ENCODE results near the gene LGR6. TPM values are rescaled to one million over a fixed set of nuclear protein-coding genes. Genes with fewer than 3 reads are reported as not detected.

Gene LGR6
- total RNA-seq, 6 donors from 2014 or later, result 0.46 to 5.2 (median 1.1) TPM

DNA sequence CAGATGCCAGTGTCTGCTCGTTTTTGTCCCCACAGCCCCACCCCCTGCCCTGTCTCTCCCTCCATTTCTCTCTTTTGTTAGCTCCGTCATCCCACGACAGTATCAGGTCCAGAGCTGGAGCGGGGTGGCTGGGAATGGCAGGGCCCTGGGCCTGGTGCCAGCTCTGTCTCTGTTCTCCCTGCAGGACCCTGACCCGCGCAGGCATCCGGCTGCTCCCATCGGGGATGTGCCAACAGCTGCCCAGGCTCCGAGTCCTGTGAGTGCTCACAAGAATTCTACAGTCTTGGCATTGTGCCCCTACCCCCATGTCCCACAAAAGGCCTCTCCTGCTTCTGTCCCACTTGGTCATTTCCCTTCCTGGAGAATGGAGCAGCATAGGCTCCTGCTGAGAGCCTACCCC is 110.8 kb downstream of the LGR6 start:
- Histone ChIP-seq H3K36me3 (no peaks in the 10 kb centered on the region), H3K27me3 (no peaks in the 10 kb centered on the region), H3K9me3 (no peaks in the 10 kb centered on the region), H3K27ac (no peak overlapping the region), H3K4me3 (no peak overlapping the region), H3K4me1 (no peaks in the 10 kb centered on the region)
- WGBS, 2 donors, result 64 to 71% methylated on average over 9 of the region's 9 CpGs
- TF ChIP-seq EP300 (IDR thresholded peaks at IDR 0.05), result no peak
- TF ChIP-seq POLR2A (IDR thresholded peaks at IDR 0.05), result no peak
- TF ChIP-seq, protein P1, sequence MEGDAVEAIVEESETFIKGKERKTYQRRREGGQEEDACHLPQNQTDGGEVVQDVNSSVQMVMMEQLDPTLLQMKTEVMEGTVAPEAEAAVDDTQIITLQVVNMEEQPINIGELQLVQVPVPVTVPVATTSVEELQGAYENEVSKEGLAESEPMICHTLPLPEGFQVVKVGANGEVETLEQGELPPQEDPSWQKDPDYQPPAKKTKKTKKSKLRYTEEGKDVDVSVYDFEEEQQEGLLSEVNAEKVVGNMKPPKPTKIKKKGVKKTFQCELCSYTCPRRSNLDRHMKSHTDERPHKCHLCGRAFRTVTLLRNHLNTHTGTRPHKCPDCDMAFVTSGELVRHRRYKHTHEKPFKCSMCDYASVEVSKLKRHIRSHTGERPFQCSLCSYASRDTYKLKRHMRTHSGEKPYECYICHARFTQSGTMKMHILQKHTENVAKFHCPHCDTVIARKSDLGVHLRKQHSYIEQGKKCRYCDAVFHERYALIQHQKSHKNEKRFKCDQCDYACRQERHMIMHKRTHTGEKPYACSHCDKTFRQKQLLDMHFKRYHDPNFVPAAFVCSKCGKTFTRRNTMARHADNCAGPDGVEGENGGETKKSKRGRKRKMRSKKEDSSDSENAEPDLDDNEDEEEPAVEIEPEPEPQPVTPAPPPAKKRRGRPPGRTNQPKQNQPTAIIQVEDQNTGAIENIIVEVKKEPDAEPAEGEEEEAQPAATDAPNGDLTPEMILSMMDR (IDR thresholded peaks at IDR 0.05), result no peak
- TF ChIP-seq POLR2AphosphoS5 (IDR thresholded peaks at IDR 0.05), result no peak
- DNase-seq (peak in 1 of 2 donors; percentile 60), ATAC-seq (ENCODE audit: low FRiP score in 2 of 2) (no peak)

- ATAC-seq (ENCODE audit: low FRiP score in 2 of 2) (no peak), DNase-seq (no peak)
- Histone ChIP-seq H3K4me3 (no peak overlapping the region), H3K27ac (no peak overlapping the region), H3K36me3 (no peaks in the 10 kb centered on the region), H3K4me1 (no peaks in the 10 kb centered on the region), H3K27me3 (no peaks in the 10 kb centered on the region), H3K9me3 (no peaks in the 10 kb centered on the region)
- TF ChIP-seq POLR2AphosphoS5 (IDR thresholded peaks at IDR 0.05), result no peak
- no peak for TF ChIP-seq POLR2A (IDR thresholded peaks at IDR 0.05)
- TF ChIP-seq EP300 (IDR thresholded peaks at IDR 0.05), result no peak
- TF ChIP-seq, protein P1 (IDR thresholded peaks at IDR 0.05), result no peak
- 57 to 59% methylated on average over 1 of the region's 1 CpG for WGBS, 2 donors
These were observed 111.6 kb downstream of the LGR6 start for GRCh38 chr1:202305168-202305567.

- H3K9me3 ChIP-seq, result no peaks in the 10 kb centered on the region
- H3K27me3 ChIP-seq, result no peaks in the 10 kb centered on the region
- H3K4me1 ChIP-seq, result peaks cover 0 to under 1% (median under 1%) of the 10 kb centered on the region in 4 donors
- no peaks in the 10 kb centered on the region for H3K36me3 ChIP-seq
- whole genome bisulfite sequencing, 2 donors, result 79 to 86% methylated on average over 5 to 9 of the region's 9 CpGs
- ATAC-seq (ENCODE audit: low FRiP score in 2 of 2) (no peak), DNase-seq (peak in 1 of 2 donors; percentile 29)
- no peak overlapping the region for H3K4me3 ChIP-seq
- no peak for TF ChIP-seq POLR2AphosphoS5 (IDR thresholded peaks at IDR 0.05)
- no peak for TF ChIP-seq EP300 (IDR thresholded peaks at IDR 0.05)
- TF ChIP-seq POLR2A (IDR thresholded peaks at IDR 0.05), result no peak
- TF ChIP-seq, protein P1 (IDR thresholded peaks at IDR 0.05), result no peak
- no peak overlapping the region for H3K27ac ChIP-seq
These were observed 113.1 kb downstream of the LGR6 start for GRCh38 chr1:202306535-202307345.

- H3K36me3 ChIP-seq, result no peaks in the 10 kb centered on the region
- DNase-seq (no peak), ATAC-seq (ENCODE audit: low FRiP score in 2 of 2) (no peak)
- no peaks in the 10 kb centered on the region for H3K9me3 ChIP-seq
- peaks cover 4 to 8% (median 5%) of the 10 kb centered on the region in 4 donors for H3K4me1 ChIP-seq
- H3K27ac ChIP-seq, result no peak overlapping the region
- no peak for TF ChIP-seq EP300 (IDR thresholded peaks at IDR 0.05)
- no peak for TF ChIP-seq POLR2A (IDR thresholded peaks at IDR 0.05)
- TF ChIP-seq, protein P1 (IDR thresholded peaks at IDR 0.05), result no peak
- no peak for TF ChIP-seq POLR2AphosphoS5 (IDR thresholded peaks at IDR 0.05)
- H3K4me3 ChIP-seq, result no peak overlapping the region
- H3K27me3 ChIP-seq, result no peaks in the 10 kb centered on the region
These were observed 116.6 kb downstream of the LGR6 start for GRCh38 chr1:202310071-202310725.

Data from upper lobe of left lung (tissue), 6 donors.